Endometrium (tissue), 2 donors: Measurements from ENCODE around the gene ADPRH.

Experiments used
- FAIRE-seq: peaks from 2 replicates; lab custom pipeline; 2012; peaks lifted over from hg19 to GRCh38; lab: Jason Lieb, UNC
- donor health status: control.
- donor health status: control.

The ADPRH gene

GRCh38 chr3:119597548-119598288 is 18.4 kb downstream of the ADPRH start, which contains the start of gene PLA1A:
PLA1A (plus strand) TSS chr3:119597885; CDS start chr3:119597914, 29 bp downstream.
- no peak for FAIRE-seq

DNA sequence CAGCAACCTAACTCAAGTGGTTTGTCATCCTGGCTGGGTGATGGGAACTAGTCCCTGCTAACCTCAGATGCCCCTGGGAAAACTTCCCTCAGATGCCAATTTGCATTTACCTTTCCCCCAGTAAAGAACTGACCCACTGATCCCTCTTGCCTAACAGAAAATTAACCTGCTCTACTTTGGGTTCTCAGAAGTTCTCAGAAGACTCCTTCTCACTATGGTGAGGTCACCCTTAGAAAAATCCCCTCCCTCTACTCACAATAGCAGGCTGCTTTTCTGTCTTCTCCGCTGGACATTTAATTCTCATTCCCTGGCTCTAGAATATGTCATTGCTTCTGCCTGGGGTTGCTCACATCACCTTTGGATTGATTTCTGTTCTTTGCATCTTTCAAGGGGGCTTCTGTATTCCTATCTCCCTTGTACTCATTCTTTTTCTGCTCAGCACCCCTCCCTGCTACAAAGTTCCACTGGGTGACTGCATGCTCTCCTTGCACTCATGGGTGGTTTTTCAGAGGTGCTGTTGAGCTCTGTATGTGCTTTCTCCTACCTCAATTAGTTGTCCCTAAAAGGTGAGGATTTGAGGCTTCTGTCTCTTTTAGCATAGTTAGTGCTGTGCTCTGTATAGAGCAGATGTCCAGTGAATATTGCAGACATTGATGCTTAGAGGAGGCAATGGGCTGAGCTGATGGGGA is 19.3 kb downstream of the ADPRH start:
- FAIRE-seq = no peak

DNA sequence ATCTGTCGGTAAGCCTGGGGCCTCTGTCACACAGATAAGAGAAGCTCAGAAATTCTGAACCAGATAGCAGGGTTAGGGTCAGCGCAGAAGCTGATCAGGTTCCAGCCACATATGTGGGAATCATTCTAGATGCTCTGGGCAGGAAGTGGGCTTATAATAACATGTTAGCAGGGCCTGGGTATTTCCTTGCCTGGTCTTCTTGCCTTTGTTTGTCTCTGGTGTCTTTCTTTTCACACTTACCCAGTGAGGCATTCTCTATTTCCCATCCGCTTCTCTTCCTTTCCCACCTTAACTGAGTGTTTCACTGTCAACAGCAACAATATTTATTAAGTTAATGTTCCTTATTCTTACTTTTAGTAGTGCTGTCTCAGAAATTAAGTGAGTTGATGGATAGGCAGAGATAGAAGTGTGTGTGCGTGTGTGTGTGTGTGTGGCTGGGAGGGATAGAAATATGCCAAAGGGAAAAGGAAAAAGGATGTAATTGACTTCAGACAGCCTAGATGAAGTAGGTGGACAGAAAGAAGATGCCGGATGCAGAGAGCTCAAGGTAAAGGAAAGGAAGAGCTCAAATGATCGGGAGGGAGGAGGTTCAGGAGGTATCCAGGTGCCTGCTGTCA is 20.4 kb downstream of the ADPRH start:
- FAIRE-seq = no peak

- FAIRE-seq = no peak
Observed at GRCh38 chr3:119600732-119601131, 21.4 kb downstream of the ADPRH start.

DNA sequence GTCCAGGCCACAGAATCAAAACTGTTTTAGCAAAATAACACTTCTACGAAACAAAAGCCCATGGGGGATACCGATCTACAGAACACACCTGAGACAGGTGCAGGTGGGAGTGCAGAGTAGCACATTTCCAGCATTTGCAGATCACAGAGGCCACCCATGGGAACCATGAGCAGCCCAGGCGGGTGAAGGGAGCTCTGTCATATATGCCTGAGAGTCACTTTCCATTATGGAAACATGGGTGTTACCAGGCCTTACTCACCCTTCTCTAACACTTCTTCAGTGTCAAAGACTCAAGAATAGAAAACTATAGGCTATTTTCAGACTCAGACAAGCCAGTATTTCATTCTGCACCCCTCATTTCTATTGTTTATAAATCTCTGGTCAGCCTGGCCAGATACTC is 21.9 kb downstream of the ADPRH start:
- no peak for FAIRE-seq

DNA sequence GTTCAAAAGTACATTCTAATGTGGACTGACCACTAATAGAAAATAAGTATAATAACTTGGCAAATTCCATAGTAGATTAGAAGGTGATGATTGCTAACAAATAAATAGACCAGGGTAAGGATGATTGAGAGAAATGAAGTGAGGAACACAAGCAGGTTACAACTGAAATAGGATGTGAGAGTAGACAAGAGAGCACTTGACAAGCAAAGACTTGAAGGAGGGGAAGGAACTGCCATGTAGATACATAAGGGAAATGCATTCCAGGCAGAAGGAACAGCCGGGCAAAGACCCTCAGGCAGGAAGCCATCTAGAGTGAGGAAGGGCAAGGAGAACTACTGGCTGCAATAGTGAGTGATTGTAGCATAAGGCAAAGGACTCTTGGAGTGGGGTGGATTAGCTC is 23.4 kb downstream of the ADPRH start:
- no peak for FAIRE-seq

DNA sequence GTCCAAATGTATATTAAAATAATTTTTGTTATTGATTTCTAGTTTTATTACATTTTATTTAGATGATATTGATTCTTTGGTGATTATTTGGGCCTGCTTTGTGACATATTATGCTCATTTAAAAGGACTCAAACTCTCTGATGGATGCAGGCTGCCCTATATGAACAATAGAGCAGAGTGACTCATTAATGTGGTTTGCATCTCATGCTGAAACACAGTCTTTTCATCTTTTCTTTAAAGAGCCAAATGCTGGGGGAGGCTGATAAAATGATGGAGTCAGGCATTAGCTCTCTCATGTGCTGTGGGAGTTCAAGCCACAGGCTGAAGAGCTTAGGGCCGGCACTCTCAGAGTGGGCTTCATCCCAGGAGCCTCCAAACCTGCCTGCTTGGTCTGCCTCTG is 25.6 kb downstream of the ADPRH start:
- no peak for FAIRE-seq

- no peak for FAIRE-seq
Observed at GRCh38 chr3:119608405-119609000, 29.2 kb downstream of the ADPRH start.

GRCh38 chr3:119609301-119609700 is 30.0 kb downstream of the ADPRH start:
- FAIRE-seq = no peak

GRCh38 chr3:119611664-119612063 is 32.4 kb downstream of the ADPRH start:
- FAIRE-seq = no peak

DNA sequence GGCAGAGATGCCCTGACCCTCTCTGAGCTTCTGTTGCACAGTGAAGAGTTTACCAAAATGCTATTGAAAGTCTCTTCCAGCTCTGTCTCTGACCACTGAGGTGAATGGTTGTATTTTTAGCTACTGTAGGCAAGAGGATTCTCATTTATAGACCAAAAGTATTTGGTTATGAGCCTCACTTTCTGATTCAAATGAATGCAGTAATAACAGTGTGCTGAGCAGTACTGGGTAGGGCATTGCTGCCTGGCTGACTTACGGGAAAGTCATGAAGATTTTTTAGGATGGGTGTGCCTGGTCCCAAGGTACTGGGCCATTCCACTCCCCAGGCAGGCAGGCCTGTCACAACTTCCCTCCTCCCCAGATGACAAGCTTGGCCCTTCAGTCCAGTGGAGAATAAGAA is 33.9 kb downstream of the ADPRH start:
- FAIRE-seq = no peak

GRCh38 chr3:119613872-119614271 is 34.6 kb downstream of the ADPRH start:
- FAIRE-seq = no peak

DNA sequence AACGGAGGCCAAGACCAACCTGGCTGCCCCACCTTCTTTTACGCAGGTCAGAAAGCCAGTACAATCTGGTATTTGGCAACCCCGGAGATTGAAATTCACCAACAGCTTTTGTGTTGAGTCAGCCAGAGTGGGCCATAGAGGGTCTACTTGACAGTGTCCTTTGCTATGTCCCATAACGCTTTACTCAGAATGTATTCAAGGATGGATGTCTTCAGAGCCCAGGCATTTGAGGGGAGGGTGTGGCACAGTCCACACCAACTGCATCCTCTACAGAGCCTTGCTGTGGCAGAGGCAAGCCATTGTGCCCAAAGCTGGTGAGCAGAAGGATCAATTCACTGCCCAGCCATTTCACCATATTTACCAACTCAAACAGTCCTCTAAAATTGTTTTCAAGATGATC is 36.8 kb downstream of the ADPRH start:
- FAIRE-seq = no peak

GRCh38 chr3:119619094-119619493 is 39.8 kb downstream of the ADPRH start:
- FAIRE-seq = no peak

DNA sequence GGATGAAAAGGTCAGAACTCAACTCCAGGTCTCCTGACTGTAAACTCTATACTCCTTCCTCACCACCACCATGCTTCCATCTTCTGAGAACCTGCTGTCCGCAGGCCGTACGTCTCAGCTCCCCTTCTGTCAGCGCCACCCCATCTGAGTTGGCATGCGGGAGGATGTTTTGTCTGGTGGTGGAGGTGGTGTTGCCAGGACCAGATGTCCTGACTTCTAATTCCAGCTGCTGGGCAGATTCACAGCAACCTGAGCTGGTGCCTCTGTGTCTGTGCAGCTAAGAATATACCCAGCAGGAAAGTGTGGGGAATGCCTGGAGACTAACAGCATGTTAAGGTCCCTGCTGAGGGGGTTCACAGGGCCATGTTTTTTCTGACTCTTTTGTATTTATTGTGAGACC is 41.6 kb downstream of the ADPRH start:
- no peak for FAIRE-seq

GRCh38 chr3:119624002-119624720 is 44.9 kb downstream of the ADPRH start:
- FAIRE-seq = no peak

DNA sequence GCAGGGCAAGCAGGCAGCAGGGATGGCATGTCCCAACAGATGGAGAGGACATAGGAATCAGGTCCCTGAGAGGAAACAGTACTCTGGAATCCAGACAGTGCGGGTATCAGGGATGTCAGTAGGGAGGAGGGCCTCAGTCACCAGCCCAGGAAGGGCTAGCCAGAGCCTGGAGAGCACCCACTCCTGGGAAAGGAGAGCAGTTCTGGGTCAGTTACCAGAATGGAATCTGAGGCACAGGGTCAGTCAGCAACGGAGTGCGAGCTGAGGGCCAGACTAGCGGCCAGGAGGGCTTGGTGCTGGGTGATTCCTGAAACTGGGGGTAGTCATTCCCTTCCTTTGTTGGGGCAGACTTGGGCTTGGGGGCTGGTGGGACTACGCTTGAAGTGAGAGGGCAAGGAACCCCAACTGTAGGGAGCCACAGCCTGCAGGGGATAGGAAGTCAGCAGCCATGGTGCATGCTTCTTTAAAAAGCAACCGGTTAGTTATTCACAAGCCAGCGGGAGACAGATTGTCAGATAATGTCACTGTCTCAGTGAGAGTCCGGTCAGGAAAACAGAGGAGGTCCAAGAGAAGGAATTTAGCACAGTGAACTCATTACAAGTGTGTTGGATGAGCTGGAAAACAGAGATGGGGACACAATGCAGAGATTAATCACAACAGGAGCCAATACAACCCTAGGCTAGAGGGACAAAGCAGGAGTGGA is 46.3 kb downstream of the ADPRH start:
- FAIRE-seq = no peak

DNA sequence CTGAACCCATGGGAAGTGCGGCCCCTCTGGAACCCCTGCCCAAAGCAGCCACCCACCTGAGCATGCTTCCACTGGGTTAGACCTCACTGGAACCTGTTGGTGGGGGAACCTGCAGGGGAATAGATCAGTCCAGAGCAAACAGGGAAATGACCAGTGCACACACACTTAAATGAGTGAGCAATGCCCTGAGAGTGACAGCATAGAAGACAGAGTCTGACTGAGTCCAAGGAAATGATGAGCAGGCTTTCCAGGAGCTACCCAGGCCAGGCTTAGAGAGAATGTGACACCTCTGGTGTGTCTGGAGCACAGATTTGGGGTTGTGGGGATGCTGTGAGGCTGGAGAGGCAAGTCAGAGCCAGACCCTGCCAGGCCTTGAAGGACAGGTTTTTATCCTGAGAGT is 46.9 kb downstream of the ADPRH start:
- no peak for FAIRE-seq

DNA sequence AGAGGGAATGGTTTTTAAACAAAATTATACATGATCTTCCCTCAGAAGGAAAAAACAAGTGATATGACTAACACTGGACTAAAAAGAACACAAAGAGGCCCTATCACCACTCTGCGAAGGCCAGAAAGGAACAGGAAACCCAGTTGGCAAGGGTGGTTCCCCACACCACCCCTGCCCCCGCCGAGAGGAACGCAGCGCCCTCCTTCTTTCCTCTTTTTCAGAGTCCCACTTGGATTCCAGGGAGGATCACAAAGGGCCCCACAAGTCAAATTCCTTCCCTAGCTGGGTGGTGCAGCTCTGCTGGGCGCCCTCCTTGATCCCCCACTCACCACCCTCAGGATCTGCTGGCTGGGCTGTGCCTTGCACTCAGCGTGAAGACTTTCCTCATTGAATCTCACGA is 48.2 kb downstream of the ADPRH start:
- FAIRE-seq = no peak

DNA sequence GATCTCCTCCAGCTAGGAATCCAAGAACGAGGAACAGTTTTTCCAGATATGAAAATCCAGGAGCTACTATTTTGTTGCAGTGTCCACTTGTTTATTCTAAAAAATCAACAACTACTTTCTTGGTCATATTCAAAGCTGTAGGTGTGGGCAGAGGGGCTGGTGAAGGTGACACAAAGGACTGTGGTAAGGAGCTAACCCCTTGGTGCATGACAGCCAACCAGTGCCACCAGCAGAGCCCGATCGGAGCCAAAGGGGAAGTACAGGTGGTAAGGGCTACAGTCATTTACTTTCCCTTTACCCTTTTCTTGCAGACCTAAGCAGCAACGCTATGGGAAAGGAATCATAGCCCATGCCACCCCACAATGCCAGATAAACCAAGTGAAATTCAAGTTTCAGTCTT is 49.1 kb downstream of the ADPRH start:
- FAIRE-seq = no peak

DNA sequence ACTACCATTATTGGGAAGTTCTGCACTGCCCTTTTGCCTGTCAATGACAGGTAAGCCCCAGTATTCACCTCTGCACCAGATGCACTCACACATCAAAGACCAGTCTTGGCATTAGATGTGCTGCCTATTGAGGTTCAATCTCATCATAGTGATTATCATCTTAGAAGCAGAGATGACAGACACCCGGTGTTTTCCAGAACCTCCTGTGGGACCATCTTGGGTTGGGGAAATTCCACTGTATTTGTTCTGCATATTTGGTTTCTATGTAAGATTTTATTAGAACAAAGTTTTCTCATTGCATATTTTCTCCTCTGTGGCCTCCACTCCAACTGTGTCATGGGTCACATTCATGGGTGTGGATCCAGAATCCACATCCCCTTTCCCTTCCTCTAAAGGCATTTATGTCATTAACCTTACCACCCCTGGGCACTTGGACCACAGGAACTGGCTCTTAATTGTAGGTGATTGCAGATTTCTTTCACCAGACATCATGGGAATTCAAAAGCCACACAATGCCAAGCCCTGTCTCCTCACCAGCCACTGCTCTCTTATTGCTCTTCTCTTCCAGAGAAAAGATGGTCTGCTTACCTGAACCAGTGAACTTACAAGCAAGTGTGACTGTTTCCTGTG is 49.6 kb downstream of the ADPRH start:
- no peak for FAIRE-seq
